Gastrocnemius medialis (tissue), 4 donors: Measurements from ENCODE around the gene EPB41L4B. TPM values are rescaled to one million over a fixed set of nuclear protein-coding genes. Genes with fewer than 3 reads are reported as not detected.

Source experiments
- ATAC-seq, 2 donors: fragments of 150-250 bp; one replicate each; pipeline ENCODE4 v1.9.1; 2016
- DNase-seq, 2 donors: peaks; one replicate each; pipeline ENCODE4 v3.0.0-alpha.2; 2019
- H3K27ac ChIP-seq, 4 donors: fragments of 200-600 bp; sonication (generic); 1 replicate in 1 of 4; 2 replicates in 3 of 4; pipeline ENCODE4 v1.5.1; 2016 to 2018; ENCODE audit warnings: mild to moderate bottlenecking in 2 of 4, moderate library complexity in 1 of 4
- H3K27me3 ChIP-seq, 3 donors: fragments of 200-600 bp; sonication (generic) in 2 of 3; 1 replicate in 1 of 3; 2 replicates in 2 of 3; pipeline versions ENCODE4 v1.5.1 to v1.6.0; 2016 to 2019; ENCODE audit warnings: mild to moderate bottlenecking in 1 of 3, moderate library complexity in 1 of 3
- H3K36me3 ChIP-seq, 2 donors: fragments of 200-600 bp; sonication (generic) in 1 of 2; one replicate each; pipeline ENCODE4 v1.5.1; 2017 to 2018
- H3K4me1 ChIP-seq, 2 donors: fragments of 200-600 bp; sonication (generic) in 1 of 2; one replicate each; pipeline ENCODE4 v1.5.1; 2016 to 2017; ENCODE audit warnings: mild to moderate bottlenecking in 2 of 2
- H3K4me3 ChIP-seq, 4 donors: fragments of 200-600 bp; sonication (generic) in 3 of 4; 1 replicate in 1 of 4; 2 replicates in 3 of 4; pipeline ENCODE4 v1.5.1; 2016 to 2019; ENCODE audit warnings: mild to moderate bottlenecking in 2 of 4
- H3K9me3 ChIP-seq, 3 donors: fragments of 200-600 bp; sonication (generic) in 2 of 3; 1 replicate in 1 of 3; 2 replicates in 2 of 3; pipeline ENCODE4 v1.5.1; 2016 to 2019
- CTCF ChIP-seq, 5 experiments: fragments of 450-650 bp in 3 of 5; fragments of 200-600 bp in 2 of 5; sonication (generic) in 2 of 5; IDR thresholded peaks in 4 of 5; conservative IDR thresholded peaks in 1 of 5; 1 replicate in 4 of 5; 2 replicates in 1 of 5; pipeline ENCODE4 v1.5.1; 2016 to 2019; ENCODE audit warnings: antibody characterized with exemption in 5 of 5, mild to moderate bottlenecking in 3 of 5, moderate library complexity in 3 of 5
- POLR2A ChIP-seq, 2 donors: fragments of 450-650 bp; IDR thresholded peaks; one replicate each; pipeline ENCODE4 v1.6.1; 2017; ENCODE audit warnings: antibody characterized with exemption in 2 of 2, mild to moderate bottlenecking in 2 of 2, moderate library complexity in 2 of 2
- in situ Hi-C, 4 donors: fragments of 200-750 bp; cut with MboI; loops; one replicate each; pipeline versions ENCODE4 v1.15.0 to v1.8.0; 2017; ENCODE audit warnings: low sequenced_read_pairs in 4 of 4
- intact Hi-C: fragments of 100-400 bp; cut with DNase I; formaldehyde crosslinking; loops from one replicate; pipeline ENCODE4 v1.15.1; 2023; ENCODE audit warnings: low total_unique reads
- total RNA-seq, 4 donors: library from RNA; depleted of rRNA; stranded (reverse); fragments of >200 nt; gene quantifications; one replicate each; pipeline versions ENCODE4 v1.1.0 to v1.2.3, GENCODE V29; 2016

EPB41L4B gene
- total RNA-seq, 4 donors from 2014 or later = 3.8 to 6.9 (median 6.1) TPM

DNA sequence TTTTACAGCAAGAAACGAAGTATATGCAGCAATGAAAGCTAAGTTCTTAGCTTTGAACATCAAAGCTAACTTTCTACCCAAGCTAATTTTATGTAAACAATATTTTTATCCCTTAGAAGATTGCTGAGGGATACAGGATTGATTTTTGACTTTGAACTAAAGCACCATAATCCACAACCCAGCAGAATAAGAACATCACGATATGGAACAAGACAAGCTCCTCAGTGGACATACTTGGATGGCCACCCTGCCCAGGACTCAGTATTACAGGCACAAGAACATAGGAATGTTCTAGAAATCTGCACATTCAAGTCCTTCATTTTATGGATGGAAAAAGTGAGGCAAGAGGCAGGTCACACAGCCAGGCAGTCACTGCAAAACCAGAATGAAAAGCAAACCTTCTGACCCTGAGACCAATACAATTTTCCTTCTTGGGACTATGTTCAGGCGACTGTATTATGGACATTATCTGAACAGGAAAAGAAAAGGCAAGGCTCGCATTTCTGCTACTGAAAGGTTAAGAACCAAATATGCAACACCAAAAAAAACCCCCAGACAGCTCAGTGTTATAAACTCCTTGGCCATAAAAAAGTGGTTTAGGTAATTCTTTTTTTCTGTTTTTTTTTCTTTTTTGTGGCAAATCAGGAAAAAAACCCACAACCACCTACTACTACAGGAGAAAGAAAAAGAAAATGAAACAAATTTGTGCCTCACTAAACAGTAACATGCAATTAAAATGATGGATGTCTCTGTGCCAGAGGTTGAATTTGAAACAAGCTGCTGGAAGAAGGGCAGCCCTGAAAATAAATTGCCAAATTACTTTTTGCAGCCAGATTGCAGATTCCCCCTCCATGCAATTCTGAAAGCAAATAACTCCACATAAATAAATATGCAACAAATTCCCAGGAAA is 25.4 kb downstream of the EPB41L4B start:
- H3K4me3 ChIP-seq = no peak overlapping the region
- DNase-seq = no peak
- no peak for ATAC-seq
- no peaks in the 10 kb centered on the region for H3K4me1 ChIP-seq
- no peaks in the 10 kb centered on the region for H3K36me3 ChIP-seq
- no peak for TF ChIP-seq POLR2A (IDR thresholded peaks at IDR 0.05)
- TF ChIP-seq CTCF (IDR thresholded peaks at IDR 0.05 in 4 of 5, conservative IDR thresholded peaks at IDR 0.05 in 1 of 5) = no peak
- intact Hi-C loops = no loop called here
- in situ Hi-C loops = no loop called here
- no peaks in the 10 kb centered on the region for H3K9me3 ChIP-seq
- no peak overlapping the region for H3K27ac ChIP-seq
- no peaks in the 10 kb centered on the region for H3K27me3 ChIP-seq

- H3K9me3 ChIP-seq = no peaks in the 10 kb centered on the region
- DNase-seq (no peak), ATAC-seq (no peak)
- H3K27ac ChIP-seq = no peak overlapping the region
- no peak overlapping the region for H3K4me3 ChIP-seq
- no peak for TF ChIP-seq CTCF (IDR thresholded peaks at IDR 0.05 in 4 of 5, conservative IDR thresholded peaks at IDR 0.05 in 1 of 5)
- no peak for TF ChIP-seq POLR2A (IDR thresholded peaks at IDR 0.05)
- intact Hi-C loops = no loop called here
- no peaks in the 10 kb centered on the region for H3K36me3 ChIP-seq
- peaks cover 7 to 15% of the 10 kb centered on the region in 2 donors for H3K4me1 ChIP-seq
- H3K27me3 ChIP-seq = no peaks in the 10 kb centered on the region
- in situ Hi-C loops = no loop called here
These were observed 30.5 kb downstream of the EPB41L4B start for GRCh38 chr9:109290385-109290784.

DNA sequence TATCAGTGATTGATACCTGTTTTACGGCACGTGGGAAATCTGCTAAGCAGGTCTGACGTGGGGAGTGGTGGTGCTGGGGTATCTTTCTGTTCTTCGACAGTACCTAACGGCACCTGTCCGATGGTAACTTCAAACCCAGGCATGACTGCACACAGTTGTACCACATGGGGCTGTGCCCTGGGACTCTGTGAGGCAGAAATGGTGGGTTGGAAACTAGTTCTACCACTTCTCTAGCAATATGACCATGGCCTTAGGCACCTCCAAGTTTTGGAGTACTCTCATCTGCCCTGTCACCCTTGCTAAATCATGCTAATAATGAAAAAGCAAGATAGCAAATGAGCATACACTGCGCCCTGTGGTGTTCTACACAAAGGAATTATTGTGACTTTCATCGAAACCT is 30.9 kb downstream of the EPB41L4B start:
- no peaks in the 10 kb centered on the region for H3K36me3 ChIP-seq
- no peak for ATAC-seq
- no peak for DNase-seq
- TF ChIP-seq POLR2A (IDR thresholded peaks at IDR 0.05) (no peak), CTCF (IDR thresholded peaks at IDR 0.05 in 4 of 5, conservative IDR thresholded peaks at IDR 0.05 in 1 of 5) (no peak)
- in situ Hi-C loops (no loop called here), intact Hi-C loops (no loop called here)
- no peaks in the 10 kb centered on the region for H3K9me3 ChIP-seq
- no peak overlapping the region for H3K4me3 ChIP-seq
- H3K4me1 ChIP-seq = peaks cover 7 to 15% of the 10 kb centered on the region in 2 donors
- no peak overlapping the region for H3K27ac ChIP-seq
- no peaks in the 10 kb centered on the region for H3K27me3 ChIP-seq

DNA sequence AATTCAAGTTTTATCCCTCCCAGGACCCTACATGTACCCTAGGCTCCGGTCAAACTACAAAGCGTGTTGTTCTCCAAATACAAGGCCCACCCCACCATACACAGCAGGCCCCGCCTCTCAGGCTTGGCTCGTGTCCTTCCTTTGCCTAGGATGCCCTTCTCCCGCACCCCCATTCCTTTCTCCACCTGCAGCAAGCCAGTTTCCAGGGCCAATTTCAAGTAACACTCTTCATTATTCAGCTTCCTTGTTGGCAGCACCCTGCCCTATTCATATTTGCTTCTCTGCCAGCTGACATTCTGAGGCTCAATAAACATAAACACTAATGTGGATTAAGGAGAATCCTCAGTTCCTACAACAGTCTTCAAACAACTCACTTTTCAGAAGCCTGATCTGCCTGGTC is 31.7 kb downstream of the EPB41L4B start:
- DNase-seq (no peak), ATAC-seq (no peak)
- Histone ChIP-seq H3K36me3 (no peaks in the 10 kb centered on the region), H3K4me1 (peaks cover 7 to 15% of the 10 kb centered on the region in 2 donors), H3K4me3 (no peak overlapping the region), H3K27me3 (no peaks in the 10 kb centered on the region), H3K9me3 (no peaks in the 10 kb centered on the region), H3K27ac (no peak overlapping the region)
- intact Hi-C loops (no loop called here), in situ Hi-C loops (no loop called here)
- TF ChIP-seq CTCF (IDR thresholded peaks at IDR 0.05 in 4 of 5, conservative IDR thresholded peaks at IDR 0.05 in 1 of 5) (no peak), POLR2A (IDR thresholded peaks at IDR 0.05) (no peak)
